HuH-7.5 (cell line): ENCODE measurements around the gene LHFPL2.

ENCODE experiments used
- DNase-seq: peaks from one replicate; pipeline ENCODE4 v3.0.0; 2011; ENCODE audit warnings: low spot score

The LHFPL2 gene

GRCh38 chr5:78500871-78501270 lies 147.7 kb downstream of the LHFPL2 start:
- DNase-seq = no peak

GRCh38 chr5:78500028-78500427 lies 148.5 kb downstream of the LHFPL2 start:
- DNase-seq = no peak

GRCh38 chr5:78499485-78499884 lies 149.1 kb downstream of the LHFPL2 start:
- DNase-seq = no peak

- DNase-seq = no peak
Observed at GRCh38 chr5:78497573-78498533, 150.7 kb downstream of the LHFPL2 start.

- no peak for DNase-seq
Observed at GRCh38 chr5:78496373-78496772, 152.2 kb downstream of the LHFPL2 start.

GRCh38 chr5:78495800-78496199 lies 152.8 kb downstream of the LHFPL2 start:
- no peak for DNase-seq

- no peak for DNase-seq
Observed at GRCh38 chr5:78492650-78493049, 155.9 kb downstream of the LHFPL2 start.

GRCh38 chr5:78492224-78492623 lies 156.3 kb downstream of the LHFPL2 start:
- DNase-seq = no peak

- DNase-seq = no peak
Observed at GRCh38 chr5:78490709-78491485, 157.7 kb downstream of the LHFPL2 start.

- no peak for DNase-seq
Observed at GRCh38 chr5:78487846-78488245, 160.7 kb downstream of the LHFPL2 start.

GRCh38 chr5:78486218-78486617 lies 162.4 kb downstream of the LHFPL2 start:
- DNase-seq = no peak

- DNase-seq = no peak
Observed at GRCh38 chr5:78483809-78484521, 164.6 kb downstream of the LHFPL2 start.

- no peak for DNase-seq
Observed at GRCh38 chr5:78482948-78483347, 165.6 kb downstream of the LHFPL2 start.

- no peak for DNase-seq
Observed at GRCh38 chr5:78476795-78477194, 171.8 kb downstream of the LHFPL2 start.

- no peak for DNase-seq
Observed at GRCh38 chr5:78475370-78475769, 173.2 kb downstream of the LHFPL2 start.

GRCh38 chr5:78473751-78474150 lies 174.8 kb downstream of the LHFPL2 start:
- no peak for DNase-seq

- no peak for DNase-seq
Observed at GRCh38 chr5:78472469-78473106, 176.0 kb downstream of the LHFPL2 start.

GRCh38 chr5:78471896-78472295 lies 176.7 kb downstream of the LHFPL2 start:
- no peak for DNase-seq

- no peak for DNase-seq
Observed at GRCh38 chr5:78467752-78468357, 180.7 kb downstream of the LHFPL2 start.

- no peak for DNase-seq
Observed at GRCh38 chr5:78467140-78467539, 181.4 kb downstream of the LHFPL2 start.

- no peak for DNase-seq
Observed at GRCh38 chr5:78458843-78459242, 189.7 kb downstream of the LHFPL2 start.
